ENCODE results near the gene DLL4. TPM values are rescaled to one million over a fixed set of nuclear protein-coding genes. Genes with fewer than 3 reads are reported as not detected.

DLL4 gene
- total and polyA plus RNA-seq, 10 of the 15 experiments (the other 5 are each of a cell fraction or from before 2014, with no cell fraction given) = 0.04 to 0.16 (median 0.09) TPM; not detected in 6

Small RNA genes lying within 50 kb of the gene (small RNA-seq; reads per million reads assigned to genes)
- not detected for gene ISCA1P4

Other genes starting within 250 kb of the DLL4 start
Only the 7 nearest of the 12 such genes appear.
- 16.8 and 20.2 TPM in 2 replicates for gene ZFYVE19, start 122.3 kb upstream of the DLL4 start, total RNA-seq (2014; rRNA removed)
- 11.5 and 12.4 TPM in 2 replicates for gene ZFYVE19, start 122.3 kb upstream of the DLL4 start, total RNA-seq (2014; rRNA removed; fragmentation: Illumina TruSeq; extraction: Trizol)
- gene ZFYVE19, start 122.3 kb upstream of the DLL4 start, total RNA-seq (2021) = 14.9 and 17.1 TPM in 2 replicates
- gene ZFYVE19, start 122.3 kb upstream of the DLL4 start, polyA plus RNA-seq (2011; rRNA removed) = 23.7 and 36.3 TPM in 2 replicates
- gene ZFYVE19, start 122.3 kb upstream of the DLL4 start, polyA plus RNA-seq (2014; fragmentation: Illumina TruSeq; extraction: Trizol) = 22.2 and 27.3 TPM in 2 replicates
- 1 to 10 TPM; 1.7 to 4.4 TPM for gene ZFYVE19, start 122.3 kb upstream of the DLL4 start, polyA plus RNA-seq (2014; fragmentation: Nextera tagmentation; extraction: Ambion mirVana)
- 27.1 and 30.7 TPM in 2 replicates for gene ZFYVE19, start 122.3 kb upstream of the DLL4 start, polyA plus RNA-seq (2014; rRNA removed)
- gene ZFYVE19, start 122.3 kb upstream of the DLL4 start, polyA plus RNA-seq (2016; fragmentation: Nextera tagmentation; extraction: Ambion mirVana) = 10 to 100 TPM; 16.0 to 17.2 TPM
- 39.2 and 42.8 TPM in 2 replicates for gene DNAJC17, start 121.9 kb upstream of the DLL4 start, total RNA-seq (2014; rRNA removed)
- gene DNAJC17, start 121.9 kb upstream of the DLL4 start, total RNA-seq (2014; rRNA removed; fragmentation: Illumina TruSeq; extraction: Trizol) = 43.4 and 51.1 TPM in 2 replicates
- 39.3 and 43.5 TPM in 2 replicates for gene DNAJC17, start 121.9 kb upstream of the DLL4 start, total RNA-seq (2021)
- 34.0 and 39.9 TPM in 2 replicates for gene DNAJC17, start 121.9 kb upstream of the DLL4 start, polyA plus RNA-seq (2011; rRNA removed)
- gene DNAJC17, start 121.9 kb upstream of the DLL4 start, polyA plus RNA-seq (2014; fragmentation: Illumina TruSeq; extraction: Trizol) = 52.7 and 62.8 TPM in 2 replicates
- 10 to 100 TPM in 1 of 2 experiments, 1 to 10 TPM in 1; 6.1 to 11.5 TPM for gene DNAJC17, start 121.9 kb upstream of the DLL4 start, polyA plus RNA-seq (2014; fragmentation: Nextera tagmentation; extraction: Ambion mirVana)
- 50.2 and 61.0 TPM in 2 replicates for gene DNAJC17, start 121.9 kb upstream of the DLL4 start, polyA plus RNA-seq (2014; rRNA removed)
- 10 to 100 TPM; 48.0 to 55.7 TPM for gene DNAJC17, start 121.9 kb upstream of the DLL4 start, polyA plus RNA-seq (2016; fragmentation: Nextera tagmentation; extraction: Ambion mirVana)
- gene PPP1R14D, start 100.6 kb upstream of the DLL4 start, total RNA-seq (2014; rRNA removed) = not detected in 2 replicates
- not detected in 2 replicates for gene PPP1R14D, start 100.6 kb upstream of the DLL4 start, total RNA-seq (2014; rRNA removed; fragmentation: Illumina TruSeq; extraction: Trizol)
- gene PPP1R14D, start 100.6 kb upstream of the DLL4 start, total RNA-seq (2021) = not detected in 2 replicates
- 0.10 TPM in 1 of 2 replicates, not detected in the other for gene PPP1R14D, start 100.6 kb upstream of the DLL4 start, polyA plus RNA-seq (2011; rRNA removed)
- not detected in 2 replicates for gene PPP1R14D, start 100.6 kb upstream of the DLL4 start, polyA plus RNA-seq (2014; fragmentation: Illumina TruSeq; extraction: Trizol)
- gene PPP1R14D, start 100.6 kb upstream of the DLL4 start, polyA plus RNA-seq (2014; fragmentation: Nextera tagmentation; extraction: Ambion mirVana) = not detected
- not detected in 2 replicates for gene PPP1R14D, start 100.6 kb upstream of the DLL4 start, polyA plus RNA-seq (2014; rRNA removed)
- not detected for gene PPP1R14D, start 100.6 kb upstream of the DLL4 start, polyA plus RNA-seq (2016; fragmentation: Nextera tagmentation; extraction: Ambion mirVana)
- 18.8 and 18.9 TPM in 2 replicates for gene SPINT1, start 85.3 kb upstream of the DLL4 start, total RNA-seq (2014; rRNA removed)
- 6.4 and 7.8 TPM in 2 replicates for gene SPINT1, start 85.3 kb upstream of the DLL4 start, total RNA-seq (2014; rRNA removed; fragmentation: Illumina TruSeq; extraction: Trizol)
- gene SPINT1, start 85.3 kb upstream of the DLL4 start, total RNA-seq (2021) = 26.6 and 28.6 TPM in 2 replicates
- gene SPINT1, start 85.3 kb upstream of the DLL4 start, polyA plus RNA-seq (2011; rRNA removed) = 4.8 and 8.2 TPM in 2 replicates
- 11.0 and 12.4 TPM in 2 replicates for gene SPINT1, start 85.3 kb upstream of the DLL4 start, polyA plus RNA-seq (2014; fragmentation: Illumina TruSeq; extraction: Trizol)
- 1 to 10 TPM; 3.5 to 4.0 TPM for gene SPINT1, start 85.3 kb upstream of the DLL4 start, polyA plus RNA-seq (2014; fragmentation: Nextera tagmentation; extraction: Ambion mirVana)
- 10.4 and 14.3 TPM in 2 replicates for gene SPINT1, start 85.3 kb upstream of the DLL4 start, polyA plus RNA-seq (2014; rRNA removed)
- gene SPINT1, start 85.3 kb upstream of the DLL4 start, polyA plus RNA-seq (2016; fragmentation: Nextera tagmentation; extraction: Ambion mirVana) = 10 to 100 TPM; 10.1 to 12.1 TPM
- 11.5 and 13.0 TPM in 2 replicates for gene RHOV, start 55.1 kb upstream of the DLL4 start, total RNA-seq (2014; rRNA removed)
- gene RHOV, start 55.1 kb upstream of the DLL4 start, total RNA-seq (2014; rRNA removed; fragmentation: Illumina TruSeq; extraction: Trizol) = 6.9 and 7.3 TPM in 2 replicates
- 13.3 and 15.0 TPM in 2 replicates for gene RHOV, start 55.1 kb upstream of the DLL4 start, total RNA-seq (2021)
- gene RHOV, start 55.1 kb upstream of the DLL4 start, polyA plus RNA-seq (2011; rRNA removed) = 30.2 and 39.3 TPM in 2 replicates
- gene RHOV, start 55.1 kb upstream of the DLL4 start, polyA plus RNA-seq (2014; fragmentation: Illumina TruSeq; extraction: Trizol) = 7.6 and 7.8 TPM in 2 replicates
- 1 to 10 TPM in 1 of 2 experiments, under 1 TPM in 1; 0.24 to 1.3 TPM for gene RHOV, start 55.1 kb upstream of the DLL4 start, polyA plus RNA-seq (2014; fragmentation: Nextera tagmentation; extraction: Ambion mirVana)
- 15.7 and 16.5 TPM in 2 replicates for gene RHOV, start 55.1 kb upstream of the DLL4 start, polyA plus RNA-seq (2014; rRNA removed)
- gene RHOV, start 55.1 kb upstream of the DLL4 start, polyA plus RNA-seq (2016; fragmentation: Nextera tagmentation; extraction: Ambion mirVana) = 10 to 100 TPM in 1 of 2 experiments, 1 to 10 TPM in 1; 8.2 to 10.5 TPM
- gene VPS18, start 34.9 kb upstream of the DLL4 start, total RNA-seq (2014; rRNA removed) = 18.3 and 18.5 TPM in 2 replicates
- 9.0 and 10.0 TPM in 2 replicates for gene VPS18, start 34.9 kb upstream of the DLL4 start, total RNA-seq (2014; rRNA removed; fragmentation: Illumina TruSeq; extraction: Trizol)
- 19.8 and 20.3 TPM in 2 replicates for gene VPS18, start 34.9 kb upstream of the DLL4 start, total RNA-seq (2021)
- gene VPS18, start 34.9 kb upstream of the DLL4 start, polyA plus RNA-seq (2011; rRNA removed) = 4.3 and 9.7 TPM in 2 replicates
- gene VPS18, start 34.9 kb upstream of the DLL4 start, polyA plus RNA-seq (2014; fragmentation: Illumina TruSeq; extraction: Trizol) = 3.8 and 7.9 TPM in 2 replicates
- 1 to 10 TPM in 1 of 2 experiments, under 1 TPM in 1; 0.71 to 1.7 TPM for gene VPS18, start 34.9 kb upstream of the DLL4 start, polyA plus RNA-seq (2014; fragmentation: Nextera tagmentation; extraction: Ambion mirVana)
- gene VPS18, start 34.9 kb upstream of the DLL4 start, polyA plus RNA-seq (2014; rRNA removed) = 11.3 and 12.7 TPM in 2 replicates
- gene VPS18, start 34.9 kb upstream of the DLL4 start, polyA plus RNA-seq (2016; fragmentation: Nextera tagmentation; extraction: Ambion mirVana) = 10 to 100 TPM; 16.0 to 20.4 TPM
- gene CHAC1, start 24.1 kb downstream of the DLL4 start, total RNA-seq (2014; rRNA removed) = 4.7 and 4.9 TPM in 2 replicates
- 2.0 and 2.1 TPM in 2 replicates for gene CHAC1, start 24.1 kb downstream of the DLL4 start, total RNA-seq (2014; rRNA removed; fragmentation: Illumina TruSeq; extraction: Trizol)
- 3.8 and 4.7 TPM in 2 replicates for gene CHAC1, start 24.1 kb downstream of the DLL4 start, total RNA-seq (2021)
- 1.9 and 2.8 TPM in 2 replicates for gene CHAC1, start 24.1 kb downstream of the DLL4 start, polyA plus RNA-seq (2011; rRNA removed)
- gene CHAC1, start 24.1 kb downstream of the DLL4 start, polyA plus RNA-seq (2014; fragmentation: Illumina TruSeq; extraction: Trizol) = 0.68 and 1.8 TPM in 2 replicates
- under 1 TPM; 0.37 to 0.73 TPM for gene CHAC1, start 24.1 kb downstream of the DLL4 start, polyA plus RNA-seq (2014; fragmentation: Nextera tagmentation; extraction: Ambion mirVana)
- gene CHAC1, start 24.1 kb downstream of the DLL4 start, polyA plus RNA-seq (2014; rRNA removed) = 5.7 and 5.9 TPM in 2 replicates
- gene CHAC1, start 24.1 kb downstream of the DLL4 start, polyA plus RNA-seq (2016; fragmentation: Nextera tagmentation; extraction: Ambion mirVana) = 1 to 10 TPM; 3.9 to 4.8 TPM

Measured in GM12878 (cell line).